GM10266 (cell line): ENCODE results near the gene DLG2.

ENCODE experiments used
- DNase-seq: peaks from one replicate; pipeline ENCODE4 v3.0.0; 2012; ENCODE audit errors: extremely low spot score
- TF ChIP-seq, protein P1 (sequence below): IDR thresholded peaks from 2 replicates; pipeline ENCODE4 v1.5.1; 2012; ENCODE audit warnings: mild to moderate bottlenecking, low read depth; ENCODE audit not compliant: control insufficient read depth, insufficient read depth; ENCODE audit errors: missing control alignments

The DLG2 gene

GRCh38 chr11:83709434-83709833 is 1917.7 kb downstream of the DLG2 start:
- no peak for DNase-seq
- TF ChIP-seq, protein P1, sequence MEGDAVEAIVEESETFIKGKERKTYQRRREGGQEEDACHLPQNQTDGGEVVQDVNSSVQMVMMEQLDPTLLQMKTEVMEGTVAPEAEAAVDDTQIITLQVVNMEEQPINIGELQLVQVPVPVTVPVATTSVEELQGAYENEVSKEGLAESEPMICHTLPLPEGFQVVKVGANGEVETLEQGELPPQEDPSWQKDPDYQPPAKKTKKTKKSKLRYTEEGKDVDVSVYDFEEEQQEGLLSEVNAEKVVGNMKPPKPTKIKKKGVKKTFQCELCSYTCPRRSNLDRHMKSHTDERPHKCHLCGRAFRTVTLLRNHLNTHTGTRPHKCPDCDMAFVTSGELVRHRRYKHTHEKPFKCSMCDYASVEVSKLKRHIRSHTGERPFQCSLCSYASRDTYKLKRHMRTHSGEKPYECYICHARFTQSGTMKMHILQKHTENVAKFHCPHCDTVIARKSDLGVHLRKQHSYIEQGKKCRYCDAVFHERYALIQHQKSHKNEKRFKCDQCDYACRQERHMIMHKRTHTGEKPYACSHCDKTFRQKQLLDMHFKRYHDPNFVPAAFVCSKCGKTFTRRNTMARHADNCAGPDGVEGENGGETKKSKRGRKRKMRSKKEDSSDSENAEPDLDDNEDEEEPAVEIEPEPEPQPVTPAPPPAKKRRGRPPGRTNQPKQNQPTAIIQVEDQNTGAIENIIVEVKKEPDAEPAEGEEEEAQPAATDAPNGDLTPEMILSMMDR: no peak

DNA sequence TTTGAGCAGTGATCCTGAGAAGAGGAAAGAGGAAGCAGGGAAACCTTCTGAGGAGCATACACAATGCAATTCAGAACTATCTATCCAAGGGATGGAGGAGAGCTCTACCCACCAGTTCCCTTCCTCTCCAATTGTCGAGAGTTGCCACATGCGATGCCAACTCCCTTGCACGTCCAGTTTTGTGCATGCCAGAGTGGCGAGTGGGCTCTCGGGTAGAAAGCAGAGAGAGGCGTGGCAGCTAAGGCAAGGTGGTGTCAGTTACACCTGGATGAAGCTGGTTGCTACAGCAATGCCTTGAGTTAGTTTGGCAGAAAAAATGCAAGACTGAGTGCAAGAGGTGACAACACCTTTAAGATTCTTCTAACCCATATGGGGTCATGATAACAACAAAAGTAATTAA is 1920.6 kb downstream of the DLG2 start:
- DNase-seq: no peak
- TF ChIP-seq, protein P1: no peak

DNA sequence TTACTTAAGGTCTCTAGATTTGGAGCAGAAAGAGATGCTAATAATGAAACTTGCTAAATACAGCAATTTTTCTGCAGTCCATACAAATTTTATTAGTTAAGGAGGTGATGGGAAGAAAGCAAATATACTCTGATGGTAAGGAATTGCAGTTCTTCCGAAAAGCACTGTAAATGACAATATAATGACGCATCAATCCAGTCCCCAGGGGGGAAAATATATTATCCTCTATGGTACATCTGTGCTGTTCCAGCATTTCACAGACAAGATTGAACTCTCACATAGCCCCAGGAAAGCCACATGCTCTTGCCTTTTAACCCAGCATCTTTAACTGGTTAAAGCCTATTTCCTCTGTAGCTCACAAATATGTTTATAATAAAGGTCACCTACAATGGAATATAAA is 1924.3 kb downstream of the DLG2 start:
- DNase-seq: no peak
- TF ChIP-seq, protein P1: no peak

GRCh38 chr11:83697518-83697917 is 1929.6 kb downstream of the DLG2 start:
- DNase-seq: no peak
- TF ChIP-seq, protein P1: no peak

DNA sequence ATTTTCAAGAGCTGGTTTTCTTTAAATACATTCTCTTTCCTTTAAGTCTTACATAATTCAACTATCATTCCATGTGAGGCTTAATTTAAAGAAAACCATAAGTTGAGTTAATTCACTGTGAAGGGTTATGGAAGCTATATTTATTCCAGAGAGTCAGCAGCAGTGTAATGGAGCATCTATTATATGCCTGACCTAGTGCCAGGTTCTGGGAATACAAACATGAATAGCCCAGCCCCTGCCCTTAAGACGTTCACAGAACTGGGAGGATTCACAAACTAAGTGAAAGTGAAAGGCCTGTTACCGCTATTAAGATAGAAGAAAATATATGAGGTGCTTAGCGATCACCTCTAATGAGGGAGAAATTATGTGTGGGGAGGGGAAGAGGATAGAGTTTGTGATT is 1932.1 kb downstream of the DLG2 start:
- no peak for DNase-seq
- TF ChIP-seq, protein P1: no peak

DNA sequence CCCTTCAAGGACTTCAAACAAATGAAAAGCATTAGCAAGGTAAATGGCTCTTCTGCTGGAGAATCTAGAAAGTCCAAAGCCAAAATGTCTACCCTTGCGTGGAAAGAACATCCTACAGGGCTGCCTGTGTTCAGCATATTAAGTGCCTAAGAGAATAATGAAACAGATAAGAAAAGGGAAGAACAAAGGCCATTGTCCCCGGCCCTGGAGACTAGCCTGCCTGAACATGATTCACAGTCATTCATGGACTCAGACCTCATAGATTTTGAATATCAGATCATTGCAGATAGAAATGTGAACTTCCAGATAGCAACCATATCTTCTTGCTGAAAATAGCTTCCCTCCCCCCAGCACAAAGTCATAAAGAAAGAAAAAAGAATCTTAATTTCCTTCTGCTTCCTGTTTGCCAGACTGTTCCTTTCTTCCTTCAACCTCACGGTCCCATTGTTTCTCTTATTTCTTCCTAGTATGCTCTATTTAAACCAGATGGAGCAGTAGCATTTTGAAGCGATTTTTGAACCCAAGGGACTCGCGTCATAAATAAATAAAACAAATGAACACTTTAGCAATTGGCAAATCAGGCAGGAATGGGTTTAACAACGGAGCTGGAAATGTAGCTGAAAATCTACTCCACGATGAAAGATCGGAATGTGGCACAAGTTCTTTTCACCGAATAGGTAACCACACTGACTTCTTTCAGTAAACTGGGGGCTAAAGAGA is 1932.8 kb downstream of the DLG2 start:
- TF ChIP-seq, protein P1: no peak
- DNase-seq: no peak

- TF ChIP-seq, protein P1: no peak
- no peak for DNase-seq
Observed at GRCh38 chr11:83693306-83693992, 1933.7 kb downstream of the DLG2 start.
